Measurements from ENCODE around the gene TMEM150B.
A peak's percentile ranks its signal among the peaks of the same experiment; 100 is the strongest.

The TMEM150B gene

DNA sequence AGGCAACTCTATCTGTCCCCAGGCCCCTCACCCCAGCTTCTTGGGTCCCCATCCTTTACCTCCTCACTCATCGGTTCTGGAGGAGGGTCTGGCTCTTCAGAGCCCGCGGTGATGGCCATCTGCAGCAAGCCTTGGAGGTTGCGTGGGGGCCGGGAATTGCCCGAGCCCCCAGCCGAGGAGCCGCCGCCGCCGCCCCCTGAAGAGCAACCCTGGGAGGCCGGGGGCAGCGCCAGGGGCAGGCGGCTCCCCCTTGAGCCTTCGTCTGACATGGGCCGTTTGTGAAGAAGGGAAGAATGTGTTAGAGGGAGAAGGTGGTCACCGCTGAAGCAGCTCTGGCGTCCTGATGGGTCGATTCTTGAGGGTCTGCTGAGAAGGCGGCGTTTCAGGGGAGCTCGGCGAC lies 45.8 kb downstream of the TMEM150B start:
- no peak for DNase-seq (ENCODE audit: low read depth, low spot score)
- TF ChIP-seq, protein P1, sequence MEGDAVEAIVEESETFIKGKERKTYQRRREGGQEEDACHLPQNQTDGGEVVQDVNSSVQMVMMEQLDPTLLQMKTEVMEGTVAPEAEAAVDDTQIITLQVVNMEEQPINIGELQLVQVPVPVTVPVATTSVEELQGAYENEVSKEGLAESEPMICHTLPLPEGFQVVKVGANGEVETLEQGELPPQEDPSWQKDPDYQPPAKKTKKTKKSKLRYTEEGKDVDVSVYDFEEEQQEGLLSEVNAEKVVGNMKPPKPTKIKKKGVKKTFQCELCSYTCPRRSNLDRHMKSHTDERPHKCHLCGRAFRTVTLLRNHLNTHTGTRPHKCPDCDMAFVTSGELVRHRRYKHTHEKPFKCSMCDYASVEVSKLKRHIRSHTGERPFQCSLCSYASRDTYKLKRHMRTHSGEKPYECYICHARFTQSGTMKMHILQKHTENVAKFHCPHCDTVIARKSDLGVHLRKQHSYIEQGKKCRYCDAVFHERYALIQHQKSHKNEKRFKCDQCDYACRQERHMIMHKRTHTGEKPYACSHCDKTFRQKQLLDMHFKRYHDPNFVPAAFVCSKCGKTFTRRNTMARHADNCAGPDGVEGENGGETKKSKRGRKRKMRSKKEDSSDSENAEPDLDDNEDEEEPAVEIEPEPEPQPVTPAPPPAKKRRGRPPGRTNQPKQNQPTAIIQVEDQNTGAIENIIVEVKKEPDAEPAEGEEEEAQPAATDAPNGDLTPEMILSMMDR (IDR thresholded peaks at IDR 0.05; ENCODE audit: low read depth, low read length) = no peak
- H3K4me3 ChIP-seq (ENCODE audit: low read depth, low read length) = peak overlapping the region; percentile 93
- in situ Hi-C loops (cut with HindIII; ENCODE audit: low sequenced_read_pairs) = no loop called here

DNA sequence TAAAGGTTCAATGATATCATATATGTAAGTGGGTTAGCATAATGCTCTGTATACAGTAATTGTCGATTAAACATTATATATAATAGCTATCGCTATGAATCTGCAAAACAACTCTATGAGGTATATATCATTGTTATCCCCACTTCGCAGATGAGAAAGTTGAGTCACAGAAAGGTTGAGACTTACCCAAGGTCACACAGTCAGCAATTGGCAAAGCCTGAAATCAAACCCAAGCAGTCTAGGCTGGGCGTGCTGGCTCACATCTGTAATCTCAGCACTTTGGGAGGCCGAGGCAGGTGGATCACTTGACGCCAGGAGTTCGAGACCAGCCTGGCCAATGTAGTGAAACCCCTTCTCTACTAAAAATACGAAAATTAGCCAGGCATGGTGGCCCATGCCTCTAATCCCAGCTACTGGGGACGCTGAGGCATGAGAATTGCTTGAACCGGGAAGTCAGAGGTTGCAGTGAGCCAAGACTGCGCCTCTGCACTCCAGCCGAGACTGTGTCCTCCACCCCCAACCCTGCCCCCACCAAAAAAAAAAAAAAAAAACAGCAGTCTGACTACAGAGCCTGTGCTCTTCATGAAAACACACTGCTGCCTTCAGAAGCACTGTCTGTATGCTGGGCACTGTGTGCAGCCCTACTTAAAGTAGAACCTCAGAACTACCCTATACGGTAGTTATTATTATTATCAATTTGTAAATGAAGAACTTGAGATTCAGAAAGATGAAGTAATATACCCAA lies 46.6 kb downstream of the TMEM150B start:
- no peak for DNase-seq (ENCODE audit: low read depth, low spot score)
- no peak overlapping the region for H3K4me3 ChIP-seq (ENCODE audit: low read depth, low read length)
- in situ Hi-C loops (cut with HindIII; ENCODE audit: low sequenced_read_pairs) = no loop called here
- TF ChIP-seq, protein P1 (IDR thresholded peaks at IDR 0.05; ENCODE audit: low read depth, low read length) = no peak

DNA sequence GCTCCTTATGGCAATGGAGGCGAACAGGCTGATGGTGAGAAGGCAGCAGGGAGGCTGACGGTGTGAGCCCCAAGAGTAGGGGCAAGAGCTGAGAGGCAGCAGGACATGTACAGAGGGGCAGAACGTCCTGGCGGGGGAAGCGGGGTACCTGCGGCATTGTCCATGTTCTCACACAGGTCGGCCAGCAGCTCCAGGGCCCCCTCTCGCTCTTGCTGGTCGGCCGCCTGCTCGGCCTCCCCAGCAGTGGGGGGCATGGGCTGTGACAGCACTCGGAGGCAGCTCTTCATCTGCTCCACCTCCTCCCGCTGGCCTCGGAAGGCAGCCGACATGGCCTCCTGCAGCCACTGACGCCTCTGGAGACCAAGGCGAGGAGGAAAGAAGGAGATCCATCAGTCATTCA lies 47.6 kb downstream of the TMEM150B start:
- TF ChIP-seq, protein P1 (IDR thresholded peaks at IDR 0.05; ENCODE audit: low read depth, low read length) = no peak
- no peak for DNase-seq (ENCODE audit: low read depth, low spot score)
- in situ Hi-C loops (cut with HindIII; ENCODE audit: low sequenced_read_pairs) = no loop called here
- H3K4me3 ChIP-seq (ENCODE audit: low read depth, low read length) = no peak overlapping the region

DNA sequence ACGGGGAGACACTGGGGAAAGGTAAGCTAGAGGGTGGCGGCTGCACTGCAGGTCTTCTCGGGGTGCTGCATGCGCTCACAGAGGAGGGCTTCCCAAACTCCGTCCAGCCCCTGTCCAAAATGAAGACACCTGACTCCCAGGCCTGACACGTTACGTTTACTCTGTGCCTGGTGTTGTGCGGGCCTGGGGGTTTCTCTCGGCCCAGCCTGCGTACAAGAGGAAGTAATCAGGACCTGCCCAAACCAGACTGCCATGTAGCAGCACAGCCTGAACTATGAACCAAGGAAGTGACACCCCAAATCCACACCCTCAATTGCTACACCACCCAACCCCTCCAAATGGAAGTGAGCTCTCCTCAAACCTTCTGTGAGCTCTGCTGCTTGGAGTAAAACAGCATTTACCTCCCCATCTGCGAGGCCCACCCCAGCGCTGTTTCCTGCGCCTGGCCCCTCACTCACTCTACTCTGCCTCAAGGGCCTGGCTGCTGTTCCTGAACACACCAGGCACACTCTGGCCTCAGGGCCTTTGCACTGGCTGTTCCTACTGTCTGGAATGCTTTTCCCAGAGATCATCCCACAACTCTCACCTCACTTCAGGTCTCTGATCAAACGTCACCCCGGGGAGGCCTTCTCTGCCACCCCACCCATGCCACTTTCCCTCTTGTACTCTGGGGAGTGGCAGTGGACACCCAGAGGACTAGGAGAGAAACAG lies 48.3 kb downstream of the TMEM150B start:
- in situ Hi-C loops (cut with HindIII; ENCODE audit: low sequenced_read_pairs) = no loop called here
- no peak overlapping the region for H3K4me3 ChIP-seq (ENCODE audit: low read depth, low read length)
- DNase-seq (ENCODE audit: low read depth, low spot score) = no peak
- TF ChIP-seq, protein P1 (IDR thresholded peaks at IDR 0.05; ENCODE audit: low read depth, low read length) = no peak

DNA sequence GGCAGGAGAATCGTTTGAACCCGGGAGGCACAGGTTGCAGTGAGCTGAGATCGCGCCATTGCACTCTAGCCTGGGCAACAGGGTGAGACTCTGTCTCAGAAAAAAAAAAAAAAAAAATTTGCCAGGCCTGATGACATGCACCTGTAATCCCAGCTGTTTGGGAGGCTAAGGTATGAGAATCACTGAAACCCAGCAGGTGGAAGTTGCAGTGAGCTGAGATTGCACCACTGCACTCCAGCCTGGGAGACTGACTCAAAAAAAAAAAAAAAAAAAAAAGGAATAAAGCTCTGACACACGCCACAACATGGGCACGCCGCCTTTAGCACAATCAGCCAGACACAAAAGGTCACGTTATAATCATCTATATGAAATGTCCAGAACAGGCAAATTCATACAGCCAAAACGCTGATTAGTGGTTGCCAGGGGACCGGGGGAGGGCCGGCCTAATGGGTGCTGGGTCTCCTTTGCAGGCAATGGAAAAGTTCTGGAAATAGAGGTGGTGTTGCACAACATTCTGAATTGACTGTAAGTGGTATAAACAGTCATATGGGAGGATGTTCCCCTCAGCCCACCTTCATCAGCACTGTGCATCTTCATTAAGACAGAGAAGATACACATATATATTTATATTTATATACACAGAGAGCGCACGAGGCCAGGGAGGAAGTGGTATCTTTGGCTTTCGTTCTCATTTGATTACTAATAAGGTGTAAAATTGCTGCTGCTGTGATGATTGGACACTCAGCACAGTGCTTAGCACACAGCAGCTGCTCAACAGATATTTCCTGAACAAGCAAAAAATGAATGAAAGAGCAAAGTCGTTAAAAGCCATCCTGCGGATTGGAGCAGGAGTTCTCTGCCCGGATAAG lies 49.1 kb downstream of the TMEM150B start:
- in situ Hi-C loops (cut with HindIII; ENCODE audit: low sequenced_read_pairs) = no loop called here
- TF ChIP-seq, protein P1 (IDR thresholded peaks at IDR 0.05; ENCODE audit: low read depth, low read length) = no peak
- H3K4me3 ChIP-seq (ENCODE audit: low read depth, low read length) = no peak overlapping the region
- no peak for DNase-seq (ENCODE audit: low read depth, low spot score)

DNA sequence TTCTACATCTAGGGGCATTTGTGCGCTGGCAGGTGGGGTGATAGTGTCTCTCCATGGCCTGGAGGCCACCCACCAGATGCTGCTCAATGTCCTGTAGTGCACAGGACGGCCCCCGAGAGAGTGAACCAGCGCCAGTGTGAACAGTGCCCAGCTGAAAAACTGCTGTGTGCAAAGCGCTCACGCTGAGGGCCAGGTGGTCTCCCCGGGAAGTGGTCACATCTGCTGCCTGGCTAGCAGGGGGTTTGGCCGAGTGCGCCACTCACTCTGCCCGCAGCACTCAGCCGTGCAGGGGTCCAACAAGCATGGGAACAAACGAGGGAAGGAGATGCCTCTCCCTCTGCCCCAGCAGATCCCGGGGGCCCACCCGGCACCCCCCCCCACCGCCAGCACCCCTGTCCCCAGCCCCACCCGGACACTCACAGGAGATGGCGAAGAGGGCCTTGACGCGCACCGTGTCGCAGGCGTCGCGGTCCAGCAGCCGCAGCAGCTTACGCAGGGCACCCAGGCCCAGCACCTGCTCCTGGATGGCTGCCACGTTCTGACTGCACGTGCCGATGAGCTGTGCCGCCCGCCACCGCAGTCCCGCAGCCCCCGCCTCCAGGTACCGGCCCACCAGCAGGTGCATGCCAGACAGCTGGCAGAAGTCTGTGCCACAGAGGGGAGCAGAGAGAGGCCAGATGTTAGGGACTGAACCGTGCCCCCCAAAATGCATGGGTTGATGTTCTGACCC lies 51.0 kb downstream of the TMEM150B start:
- in situ Hi-C loops (cut with HindIII; ENCODE audit: low sequenced_read_pairs) = no loop called here
- TF ChIP-seq, protein P1 (IDR thresholded peaks at IDR 0.05; ENCODE audit: low read depth, low read length) = no peak
- no peak for DNase-seq (ENCODE audit: low read depth, low spot score)
- no peak overlapping the region for H3K4me3 ChIP-seq (ENCODE audit: low read depth, low read length)

All from astrocyte of the spinal cord (primary cell).